ENCODE data around the gene FAM185A.
"Not testable (repeated sequence)": the region's sequence is repeated elsewhere in the genome, so short reads cannot be mapped to it uniquely, and the experiment has no call there.

The FAM185A gene

DNA sequence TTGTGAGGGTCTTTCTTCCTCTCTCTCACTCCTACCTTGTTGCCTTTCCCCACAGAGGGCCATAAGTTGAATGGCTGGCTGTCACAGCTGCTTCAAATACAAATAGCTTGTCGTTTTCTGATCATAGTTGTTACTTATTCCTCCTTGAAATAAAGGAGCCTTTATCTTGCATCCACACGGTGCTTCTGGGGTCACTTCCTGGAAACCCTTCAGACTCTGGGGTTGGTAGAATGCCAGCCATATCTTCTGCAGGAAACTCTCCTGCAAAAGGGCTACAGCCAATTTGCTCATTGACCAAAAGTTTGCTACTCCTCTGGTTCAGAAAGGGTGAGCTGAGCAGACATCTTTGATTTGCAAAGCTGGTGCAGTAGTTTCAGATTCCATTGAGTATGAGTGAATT lies 70.4 kb downstream of the FAM185A start:
- in situ Hi-C loops (cut with HindIII; ENCODE audit: low pct_ligation_motif_present, low pct_unique_long_range_greater_than_20kb, low sequenced_read_pairs): no loop called here
- no peak for DNase-seq

DNA sequence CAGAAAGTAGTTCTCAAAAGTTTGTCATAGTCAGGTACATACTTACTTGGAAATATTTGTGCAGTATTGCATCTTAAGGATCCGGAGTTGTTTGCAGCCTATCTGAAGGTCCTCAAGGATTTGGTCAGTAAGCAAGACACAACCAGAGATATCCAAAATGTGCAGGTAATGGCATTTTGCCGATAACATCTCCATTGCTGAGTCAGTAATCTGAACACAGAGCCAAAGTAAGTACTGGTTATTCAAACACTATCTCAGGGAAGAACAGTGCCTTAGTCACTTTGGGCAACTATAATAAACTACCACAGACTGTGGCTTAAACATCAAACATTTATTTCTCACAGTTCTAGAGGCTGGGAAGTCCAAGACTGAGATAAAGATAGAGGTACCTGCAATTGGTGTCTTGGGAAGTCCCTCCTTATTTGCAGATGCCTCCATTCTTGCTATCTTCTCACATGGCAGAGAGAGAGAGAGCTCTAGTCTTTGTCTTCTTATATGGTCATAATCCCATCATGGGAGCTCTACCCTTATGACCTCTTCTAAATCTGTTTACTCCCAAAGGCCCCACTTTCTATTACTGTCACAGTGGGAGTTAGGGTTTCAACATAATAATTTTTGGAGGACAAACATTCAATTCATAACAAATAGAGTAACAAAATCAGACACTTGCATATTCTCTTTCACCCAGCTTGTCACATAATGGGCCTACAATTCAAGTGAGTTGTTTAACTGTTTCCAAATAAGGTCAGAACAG lies 73.4 kb downstream of the FAM185A start:
- no peak for DNase-seq
- in situ Hi-C loops (cut with HindIII; ENCODE audit: low pct_ligation_motif_present, low pct_unique_long_range_greater_than_20kb, low sequenced_read_pairs): no loop called here

DNA sequence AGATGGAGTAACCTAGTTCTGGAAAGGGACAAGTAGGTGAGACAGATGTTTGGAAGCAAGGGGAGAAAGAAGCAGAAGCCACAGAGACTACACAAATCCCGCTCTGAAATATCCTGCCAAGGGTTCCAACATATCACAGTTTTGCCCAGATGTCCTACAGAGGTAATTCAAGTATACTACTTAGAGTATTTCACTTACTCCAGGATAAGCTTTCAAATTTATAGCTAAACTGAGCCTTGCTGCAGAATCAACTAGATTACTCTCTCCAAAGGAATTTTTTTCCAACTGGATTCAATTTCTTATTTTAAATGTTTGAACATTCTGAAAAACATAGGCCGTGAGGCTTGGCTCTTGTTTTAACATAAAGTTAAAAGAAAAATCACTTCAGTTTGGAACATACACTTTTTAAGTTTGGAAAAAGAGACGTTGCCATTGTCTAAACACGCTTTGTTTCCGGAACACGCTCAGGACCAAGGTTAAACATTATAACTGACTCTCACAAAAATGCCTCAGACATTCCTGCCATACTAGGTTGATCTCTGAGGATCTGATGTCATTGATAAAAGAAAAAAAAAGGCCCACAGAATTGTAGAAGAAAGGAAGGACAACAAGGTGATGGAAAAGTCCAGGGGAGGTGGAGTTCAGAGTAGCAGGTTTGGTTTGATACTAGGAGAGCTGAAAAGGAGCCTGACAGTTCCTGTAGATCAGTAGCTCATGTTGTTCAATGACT lies 74.8 kb downstream of the FAM185A start:
- in situ Hi-C loops (cut with HindIII; ENCODE audit: low pct_ligation_motif_present, low pct_unique_long_range_greater_than_20kb, low sequenced_read_pairs): no loop called here
- DNase-seq: peak; percentile 74

DNA sequence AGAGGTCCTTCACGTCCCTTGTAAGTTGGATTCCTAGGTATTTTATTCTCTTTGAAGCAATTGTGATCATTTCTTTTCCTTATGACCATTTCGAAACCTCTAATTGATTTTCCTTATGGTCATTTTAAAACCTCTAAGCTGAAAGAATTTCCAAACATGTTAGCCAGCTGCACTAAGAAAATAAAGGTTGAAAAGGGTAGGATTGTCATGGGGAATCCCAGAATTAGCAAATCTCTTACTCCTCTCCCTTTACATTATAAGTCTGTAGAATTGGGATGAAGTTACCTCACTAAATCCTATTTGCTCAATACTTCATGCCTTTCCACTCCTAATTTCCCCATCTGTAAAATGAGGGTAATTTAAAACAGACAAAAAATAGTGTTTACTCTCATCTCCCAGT lies 79.5 kb downstream of the FAM185A start:
- in situ Hi-C loops (cut with HindIII; ENCODE audit: low pct_ligation_motif_present, low pct_unique_long_range_greater_than_20kb, low sequenced_read_pairs): no loop called here
- DNase-seq: no peak

DNA sequence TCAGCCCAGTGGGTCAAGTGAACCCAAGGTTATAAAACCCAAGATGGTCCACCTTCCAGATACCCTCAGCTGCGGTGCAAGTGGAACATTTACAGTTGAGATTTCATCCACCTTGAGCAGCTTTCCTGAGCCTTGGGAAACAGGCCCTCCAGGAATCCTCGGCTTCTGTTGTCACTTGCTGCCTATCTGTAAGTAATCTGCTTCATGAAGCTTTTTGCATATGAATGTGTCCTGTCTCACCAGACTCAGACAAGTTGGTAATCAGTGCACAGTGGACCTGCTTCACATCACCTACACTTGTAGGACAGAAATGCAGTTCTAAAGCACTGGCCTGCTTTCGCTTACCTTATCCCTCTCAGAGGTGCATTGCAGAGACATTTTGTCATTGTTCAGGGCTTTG lies 80.3 kb downstream of the FAM185A start:
- DNase-seq: no peak
- in situ Hi-C loops (cut with HindIII; ENCODE audit: low pct_ligation_motif_present, low pct_unique_long_range_greater_than_20kb, low sequenced_read_pairs): no loop called here

DNA sequence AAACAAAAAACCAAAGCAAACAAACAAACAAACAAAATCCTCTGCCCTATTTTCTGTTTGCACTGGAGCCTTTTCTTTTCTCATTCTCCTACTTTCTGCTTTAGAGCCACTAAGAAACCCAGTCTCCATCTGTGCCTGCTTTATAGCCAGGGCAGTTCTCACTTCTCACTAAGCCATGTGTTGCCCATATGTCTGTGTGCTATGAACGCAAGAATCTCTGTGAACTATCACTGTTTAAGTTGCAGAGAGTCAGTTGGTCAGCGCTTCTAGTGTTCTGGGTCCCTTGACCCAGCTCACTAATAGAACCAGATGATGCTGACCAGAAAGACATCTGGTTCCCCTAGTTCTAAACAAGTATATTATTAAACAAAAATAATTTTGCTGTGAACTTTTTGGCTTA lies 81.4 kb downstream of the FAM185A start:
- in situ Hi-C loops (cut with HindIII; ENCODE audit: low pct_ligation_motif_present, low pct_unique_long_range_greater_than_20kb, low sequenced_read_pairs): no loop called here
- no peak for DNase-seq

DNA sequence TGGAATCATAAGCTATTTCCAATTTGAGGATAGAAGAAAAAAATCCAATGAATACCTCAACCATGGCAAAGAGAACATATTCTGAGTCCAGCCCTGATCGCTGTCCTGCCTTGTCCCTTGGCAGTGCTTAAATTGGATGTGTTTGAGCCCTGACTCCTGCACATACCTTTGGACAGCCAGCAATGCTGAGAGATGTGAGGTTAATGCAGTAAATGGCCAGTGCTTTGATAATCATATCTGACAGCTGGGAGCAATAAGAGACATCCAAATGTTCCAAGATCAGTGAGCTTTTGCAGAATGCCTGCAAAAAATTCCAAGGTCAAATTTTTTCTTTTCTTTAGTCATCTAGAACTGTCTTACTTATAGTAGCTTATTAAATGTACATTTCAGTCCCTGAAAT lies 83.9 kb downstream of the FAM185A start:
- in situ Hi-C loops (cut with HindIII; ENCODE audit: low pct_ligation_motif_present, low pct_unique_long_range_greater_than_20kb, low sequenced_read_pairs): no loop called here

DNA sequence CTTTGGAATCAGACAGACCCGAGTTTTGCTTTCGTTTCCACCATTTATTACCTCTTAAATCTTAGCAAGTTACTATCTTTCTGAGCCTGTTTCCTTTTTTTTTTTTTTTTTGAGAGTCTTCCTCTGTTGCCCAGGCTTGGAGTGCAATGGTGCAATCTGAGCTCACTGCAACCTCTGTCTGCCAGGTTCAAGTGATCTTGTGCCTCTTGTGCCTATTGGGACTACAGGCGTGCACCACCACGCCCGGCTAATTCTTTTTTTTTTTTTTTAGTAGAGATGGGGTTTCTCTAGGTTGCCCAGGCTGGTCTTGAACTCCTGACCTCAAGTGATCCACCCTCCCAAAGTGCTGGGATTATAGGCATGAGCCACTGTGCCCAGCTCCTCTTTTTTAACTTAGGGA lies 84.5 kb downstream of the FAM185A start:
- in situ Hi-C loops (cut with HindIII; ENCODE audit: low pct_ligation_motif_present, low pct_unique_long_range_greater_than_20kb, low sequenced_read_pairs): no loop called here
- no peak for DNase-seq

More for the DNA sequence above, 83.9 kb downstream of the FAM185A start:
- DNase-seq: no peak

DNA sequence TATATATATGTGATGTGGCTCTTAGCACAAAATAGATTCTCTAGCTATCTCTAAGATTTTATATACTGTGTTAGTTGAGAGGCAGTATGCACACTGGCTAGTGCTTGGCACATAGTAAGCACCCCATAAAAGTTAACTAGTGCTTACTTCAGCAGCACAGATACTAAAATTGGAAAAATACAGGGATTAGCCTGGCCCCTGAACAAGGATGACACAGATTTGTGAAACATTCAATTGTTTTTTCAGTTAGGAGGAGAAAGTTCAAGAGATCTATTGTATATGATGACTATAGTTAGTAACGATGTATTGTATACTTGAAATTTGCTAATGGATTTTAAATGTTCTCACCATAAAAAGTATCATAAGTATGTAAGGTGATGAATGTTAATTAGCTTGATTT lies 85.7 kb downstream of the FAM185A start:
- in situ Hi-C loops (cut with HindIII; ENCODE audit: low pct_ligation_motif_present, low pct_unique_long_range_greater_than_20kb, low sequenced_read_pairs): no loop called here
- no peak for DNase-seq

DNA sequence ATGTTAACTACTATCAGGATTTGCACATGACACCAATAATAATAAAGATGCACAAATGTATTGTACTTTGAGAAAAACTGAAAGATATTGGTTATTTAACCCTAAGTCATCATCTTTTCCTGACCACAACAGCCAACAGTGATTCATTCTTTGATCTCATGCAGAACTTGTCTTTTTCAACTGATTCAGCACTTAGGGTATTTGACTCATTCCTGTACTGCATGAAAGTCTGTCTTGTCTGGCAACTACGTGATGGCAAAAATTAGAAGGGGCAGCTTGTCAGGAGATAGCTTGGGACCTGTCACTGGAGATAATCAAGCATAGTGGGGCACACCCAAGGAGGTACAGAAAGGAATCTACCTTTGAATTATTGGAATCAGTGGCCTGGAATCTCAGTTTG lies 86.2 kb downstream of the FAM185A start:
- in situ Hi-C loops (cut with HindIII; ENCODE audit: low pct_ligation_motif_present, low pct_unique_long_range_greater_than_20kb, low sequenced_read_pairs): no loop called here
- peak; percentile 95 for DNase-seq

DNA sequence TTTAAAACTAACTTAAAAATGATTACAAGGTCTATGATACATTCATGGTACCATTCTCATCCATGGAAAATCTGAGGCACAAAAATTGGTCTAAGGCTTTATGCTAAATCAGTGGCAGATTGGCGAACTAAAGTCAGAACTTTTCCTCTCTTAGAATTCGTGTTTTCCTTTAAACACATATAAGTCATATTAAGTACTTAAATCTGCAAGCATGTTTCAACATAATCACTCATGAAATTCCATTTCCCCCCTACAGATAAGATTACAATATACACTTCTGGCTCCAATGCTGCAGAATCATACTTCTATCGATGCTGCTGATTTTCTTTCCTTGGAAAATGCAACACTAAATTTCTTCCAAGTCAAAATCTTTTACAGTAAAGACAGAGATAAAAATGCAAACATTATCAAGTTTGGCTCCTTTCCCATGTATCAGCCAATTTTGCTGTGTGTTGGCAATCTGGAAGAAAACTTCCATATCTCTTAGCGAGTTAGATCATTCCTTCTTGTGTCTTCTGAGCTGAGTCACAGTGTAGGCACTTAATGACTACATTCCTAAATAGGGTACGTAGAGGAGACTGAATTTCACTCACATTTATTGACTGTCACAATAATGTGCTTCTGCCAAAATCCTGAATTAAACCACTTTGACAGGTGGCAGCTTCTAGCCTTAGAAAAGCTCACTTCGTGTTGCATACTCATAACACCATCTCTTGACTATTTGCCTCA lies 87.6 kb downstream of the FAM185A start:
- peak; percentile 94 for DNase-seq
- in situ Hi-C loops (cut with HindIII; ENCODE audit: low pct_ligation_motif_present, low pct_unique_long_range_greater_than_20kb, low sequenced_read_pairs): no loop called here

DNA sequence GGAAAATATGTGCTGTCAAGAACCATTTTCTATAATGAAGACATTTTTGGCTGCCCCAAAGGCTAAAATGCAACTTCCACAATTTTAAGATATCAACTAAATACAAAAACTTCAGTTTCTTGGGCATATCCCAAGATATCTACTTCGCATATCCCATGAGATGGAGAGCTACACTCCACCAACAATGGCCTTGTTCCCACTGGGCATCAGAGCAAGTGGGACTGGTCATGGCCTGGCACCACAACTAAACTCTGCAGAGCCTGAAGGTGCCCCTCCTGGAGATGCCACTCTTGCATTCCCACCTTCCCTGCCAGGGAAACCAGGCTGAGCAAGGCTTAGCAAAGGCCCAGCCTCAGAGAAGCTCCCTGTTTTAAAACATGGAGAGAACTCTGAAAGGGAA lies 88.2 kb downstream of the FAM185A start:
- DNase-seq: no peak
- in situ Hi-C loops (cut with HindIII; ENCODE audit: low pct_ligation_motif_present, low pct_unique_long_range_greater_than_20kb, low sequenced_read_pairs): no loop called here

DNA sequence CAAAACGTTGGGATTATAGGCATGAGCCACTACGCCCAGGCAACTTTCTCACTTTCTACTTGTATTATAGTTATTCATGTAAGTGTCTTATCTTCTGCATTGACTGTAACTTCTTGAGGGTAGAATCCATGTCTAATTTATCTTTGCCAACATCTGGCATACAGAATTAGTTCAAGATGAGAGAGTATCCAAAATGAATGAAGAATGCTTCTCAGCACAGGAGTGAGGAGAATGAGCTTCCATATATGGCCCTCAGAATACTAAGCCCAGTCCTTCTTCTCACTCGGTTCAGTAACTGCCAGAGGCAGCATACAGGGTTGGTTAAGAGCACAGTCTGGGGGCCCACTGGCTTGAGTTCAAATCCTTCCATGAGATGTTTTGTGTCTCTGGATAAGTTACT lies 89.0 kb downstream of the FAM185A start:
- no peak for DNase-seq
- in situ Hi-C loops (cut with HindIII; ENCODE audit: low pct_ligation_motif_present, low pct_unique_long_range_greater_than_20kb, low sequenced_read_pairs): no loop called here

DNA sequence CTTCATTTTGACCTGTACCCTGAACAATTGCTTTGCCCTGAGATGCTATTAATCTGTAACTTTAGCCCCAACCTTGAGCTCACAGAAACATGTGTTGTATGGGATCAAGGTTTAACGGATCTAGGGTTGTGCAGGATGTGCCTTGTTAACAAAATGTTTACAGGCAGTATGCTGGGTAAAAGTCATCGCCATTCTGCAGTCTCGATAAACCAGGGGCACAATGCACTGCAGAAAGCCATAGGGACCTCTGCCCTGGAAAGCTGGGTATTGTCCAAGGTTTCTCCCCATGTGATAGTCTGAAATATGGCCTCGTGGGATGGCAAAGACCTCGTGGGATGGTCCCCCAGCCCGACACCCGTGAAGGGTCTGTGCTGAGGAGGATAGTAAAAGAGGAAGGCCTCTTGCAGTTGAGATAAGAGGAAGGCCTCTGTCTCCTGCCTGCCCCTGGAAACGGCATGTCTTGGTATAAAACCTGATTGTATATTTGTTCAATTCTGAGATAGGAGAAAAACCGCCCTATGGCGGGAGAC lies 89.8 kb downstream of the FAM185A start:
- in situ Hi-C loops (cut with HindIII; ENCODE audit: low pct_ligation_motif_present, low pct_unique_long_range_greater_than_20kb, low sequenced_read_pairs): not testable (repeated sequence)

DNA sequence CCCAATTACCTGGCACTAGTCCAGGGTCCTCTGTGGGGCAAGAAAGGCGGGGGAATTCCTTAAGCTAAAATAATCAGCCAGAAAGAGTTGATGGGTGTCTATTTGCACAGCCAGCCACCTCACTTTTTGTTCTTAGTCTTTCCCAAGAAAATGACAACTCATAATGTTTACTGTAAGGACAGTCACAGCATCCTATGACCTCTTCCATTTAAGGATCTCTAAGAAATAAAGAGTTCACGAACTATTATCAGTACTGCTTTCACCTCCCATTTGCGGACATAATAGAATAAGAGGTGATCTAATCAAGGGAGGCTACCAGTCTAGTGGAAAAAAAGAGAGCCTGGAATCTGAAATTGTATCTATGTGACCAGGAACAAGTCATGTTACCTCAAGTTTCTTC lies 91.6 kb downstream of the FAM185A start:
- in situ Hi-C loops (cut with HindIII; ENCODE audit: low pct_ligation_motif_present, low pct_unique_long_range_greater_than_20kb, low sequenced_read_pairs): no loop called here
- DNase-seq: no peak

More for the DNA sequence above, 89.8 kb downstream of the FAM185A start:
- DNase-seq: not testable (repeated sequence)

DNA sequence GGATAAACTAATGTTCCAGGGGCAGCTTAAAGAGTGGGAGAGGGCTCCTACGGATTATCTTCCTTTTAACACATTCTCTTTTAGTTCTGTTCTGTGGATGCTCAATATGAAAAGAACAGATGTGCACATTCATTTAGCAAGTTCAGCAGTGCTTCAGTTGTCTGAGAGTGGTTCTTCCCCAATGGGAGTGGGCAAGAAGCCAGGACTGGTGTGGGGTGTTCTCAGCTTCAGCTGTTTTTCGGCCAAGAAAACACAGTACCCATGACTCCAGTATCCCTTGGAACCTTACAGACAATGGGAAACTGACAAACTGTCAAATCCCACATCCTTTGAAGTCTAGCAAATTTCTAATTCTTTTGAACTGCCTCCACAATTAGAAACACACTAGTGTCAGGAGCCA lies 92.5 kb downstream of the FAM185A start:
- in situ Hi-C loops (cut with HindIII; ENCODE audit: low pct_ligation_motif_present, low pct_unique_long_range_greater_than_20kb, low sequenced_read_pairs): no loop called here
- no peak for DNase-seq

DNA sequence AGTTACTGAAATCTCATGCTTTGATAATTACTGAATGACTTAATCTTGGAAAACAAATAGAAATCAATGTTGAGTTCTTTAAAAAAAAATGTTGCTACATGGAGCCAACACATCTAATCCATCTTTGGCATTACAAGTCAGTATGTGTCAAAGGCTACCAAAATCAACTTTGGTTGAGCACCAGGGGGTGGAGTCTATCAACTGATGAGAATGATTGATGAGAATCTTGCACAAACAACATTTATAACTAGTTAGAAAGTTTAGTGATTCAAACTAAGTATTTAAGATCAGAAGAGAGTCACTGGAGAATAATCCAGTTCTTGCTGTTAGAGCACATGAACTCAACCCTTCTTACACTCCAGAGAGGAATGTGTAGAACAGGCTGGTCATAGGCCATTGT lies 93.5 kb downstream of the FAM185A start:
- in situ Hi-C loops (cut with HindIII; ENCODE audit: low pct_ligation_motif_present, low pct_unique_long_range_greater_than_20kb, low sequenced_read_pairs): no loop called here
- no peak for DNase-seq

DNA sequence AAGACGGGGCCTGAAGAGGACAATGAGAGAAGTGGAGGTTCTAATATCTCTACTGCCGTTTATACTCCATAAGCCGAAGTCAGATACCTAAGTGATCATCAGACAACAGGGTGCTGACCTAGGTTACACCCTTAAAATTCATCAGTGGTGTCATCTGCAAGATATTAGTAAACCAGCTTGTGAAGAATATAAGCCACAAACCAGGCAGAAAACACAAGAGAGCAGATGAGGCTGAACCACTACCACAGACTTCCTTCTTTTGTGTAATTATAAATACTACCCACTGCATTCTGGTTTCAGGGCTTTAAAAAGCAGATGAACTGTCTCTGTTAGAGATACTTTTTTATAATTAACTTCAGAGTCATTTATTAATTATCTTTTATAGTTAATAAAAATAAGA lies 95.1 kb downstream of the FAM185A start:
- no peak for DNase-seq
- in situ Hi-C loops (cut with HindIII; ENCODE audit: low pct_ligation_motif_present, low pct_unique_long_range_greater_than_20kb, low sequenced_read_pairs): no loop called here

DNA sequence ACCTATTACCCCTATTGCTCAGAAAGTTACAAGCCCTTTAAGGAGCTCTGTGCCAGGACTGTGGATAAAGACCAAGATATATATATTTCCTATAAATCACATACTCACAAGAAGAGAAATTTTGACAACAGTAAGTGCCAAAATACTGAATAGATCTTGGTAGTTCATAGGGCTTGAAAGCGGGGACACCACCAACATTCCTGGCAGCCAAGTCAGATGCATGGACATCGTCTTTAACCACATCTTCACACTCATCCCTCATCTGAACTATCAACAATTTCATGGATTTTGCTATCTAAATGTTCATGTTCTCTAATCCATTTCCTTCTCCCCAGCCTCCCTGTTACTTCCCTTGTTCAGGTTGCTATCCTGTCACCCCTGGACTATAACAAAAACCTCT lies 96.5 kb downstream of the FAM185A start:
- in situ Hi-C loops (cut with HindIII; ENCODE audit: low pct_ligation_motif_present, low pct_unique_long_range_greater_than_20kb, low sequenced_read_pairs): no loop called here
- no peak for DNase-seq

Measured in ACHN (cell line).